Measurements from ENCODE around the gene SMIM38.
A peak's percentile ranks its signal among the peaks of the same experiment; 100 is the strongest.

Gene SMIM38

GRCh38 chr11:69161117-69161407 is 5.3 kb downstream of the SMIM38 start:
- TF ChIP-seq CTCF (conservative IDR thresholded peaks at IDR 0.05; ENCODE audit: low read depth, low read length), result no peak
- DNase-seq (ENCODE audit: low read depth), result no peak

GRCh38 chr11:69162505-69162904 is 6.8 kb downstream of the SMIM38 start:
- no peak for TF ChIP-seq CTCF (conservative IDR thresholded peaks at IDR 0.05; ENCODE audit: low read depth, low read length)
- no peak overlapping the region for H3K4me3 ChIP-seq (ENCODE audit: low read length)
- no peak for DNase-seq (ENCODE audit: low read depth)

More at GRCh38 chr11:69161117-69161407, 5.3 kb downstream of the SMIM38 start:
- H3K4me3 ChIP-seq (ENCODE audit: low read length), result no peak overlapping the region

- TF ChIP-seq CTCF (conservative IDR thresholded peaks at IDR 0.05; ENCODE audit: low read depth, low read length), result no peak
- no peak for DNase-seq (ENCODE audit: low read depth)
These were observed 8.1 kb downstream of the SMIM38 start for GRCh38 chr11:69163842-69164241.

GRCh38 chr11:69164824-69165223 is 9.1 kb downstream of the SMIM38 start:
- no peak for DNase-seq (ENCODE audit: low read depth)
- H3K4me3 ChIP-seq (ENCODE audit: low read length), result no peak overlapping the region
- TF ChIP-seq CTCF (conservative IDR thresholded peaks at IDR 0.05; ENCODE audit: low read depth, low read length), result no peak

More at GRCh38 chr11:69163842-69164241, 8.1 kb downstream of the SMIM38 start:
- H3K4me3 ChIP-seq (ENCODE audit: low read length), result no peak overlapping the region

GRCh38 chr11:69165775-69166174 is 10.0 kb downstream of the SMIM38 start:
- no peak for DNase-seq (ENCODE audit: low read depth)
- no peak for TF ChIP-seq CTCF (conservative IDR thresholded peaks at IDR 0.05; ENCODE audit: low read depth, low read length)
- H3K4me3 ChIP-seq (ENCODE audit: low read length), result no peak overlapping the region

- H3K4me3 ChIP-seq (ENCODE audit: low read length), result no peak overlapping the region
- TF ChIP-seq CTCF (conservative IDR thresholded peaks at IDR 0.05; ENCODE audit: low read depth, low read length), result peak; percentile 36
- DNase-seq (ENCODE audit: low read depth), result peak; percentile 58
These were observed 10.7 kb downstream of the SMIM38 start for GRCh38 chr11:69166218-69167115.
